SK-N-SH (cell line): ENCODE measurements around the gene HSD11B1. TPM values are rescaled to one million over a fixed set of nuclear protein-coding genes. Genes with fewer than 3 reads are reported as not detected.

Experiments used
- CTCF ChIA-PET: fragments of 300-600, 350-600 bp; formaldehyde crosslinking; extraction: SDS; loops from one replicate; lab custom pipeline; 2021; lab: Yijun Ruan, JAX
- POLR2A ChIA-PET: fragments of 350-600 bp; sonication (Branson Sonifier 250); formaldehyde crosslinking; extraction: SDS; loops from one replicate; lab custom pipeline; 2020; ENCODE audit warnings: antibody characterized with exemption, inconsistent platforms; lab: Yijun Ruan, JAX
- DNase-seq: peaks from one replicate; pipeline ENCODE4 v3.0.0; 2012
- H2AFZ ChIP-seq: fragments of 200-600 bp; sonication (generic); 2 replicates; pipeline ENCODE4 v1.8.1; 2016; ENCODE audit warnings: antibody characterized with exemption, mild to moderate bottlenecking, low read depth
- H3F3A ChIP-seq: fragments of 200-600 bp; sonication (generic); replicated peaks from 2 replicates; pipeline ENCODE3; 2016; ENCODE audit warnings: antibody characterized with exemption, mild to moderate bottlenecking; ENCODE audit not compliant: insufficient read depth
- H3K27ac ChIP-seq, 2 experiments: fragments of 200-500 bp in 1 of 2; fragments of 200-600 bp in 1 of 2; sonication (Bioruptor generic) in 1 of 2; sonication (generic), shearing (Covaris generic) in 1 of 2; 2 replicates each; pipeline versions ENCODE4 v1.5.1 to v1.6.1; 2014 to 2016; ENCODE audit warnings: low read depth in 2 of 2, inconsistent platforms in 1 of 2, low read length in 1 of 2, mild to moderate bottlenecking in 1 of 2, mixed read lengths in 1 of 2
- H3K27me3 ChIP-seq: fragments of 200-600 bp; sonication (generic), shearing (Covaris generic); 2 replicates; pipeline ENCODE4 v1.6.1; 2016; ENCODE audit warnings: mixed run types; ENCODE audit not compliant: insufficient read depth
- H3K36me3 ChIP-seq, 2 experiments: fragments of 200-500 bp in 1 of 2; fragments of 200-600 bp in 1 of 2; sonication (Bioruptor generic) in 1 of 2; sonication (generic) in 1 of 2; replicated peaks in 1 of 2; 2 replicates each; pipeline versions ENCODE3 to v1.5.1; 2014 to 2016; ENCODE audit warnings: low read length in 1 of 2, mild to moderate bottlenecking in 1 of 2; ENCODE audit not compliant: insufficient read depth in 2 of 2, control insufficient read depth in 1 of 2
- H3K4me1 ChIP-seq, 2 experiments: fragments of 200-500 bp in 1 of 2; fragments of 200-600 bp in 1 of 2; sonication (Bioruptor generic) in 1 of 2; sonication (generic), shearing (Covaris generic) in 1 of 2; 2 replicates each; pipeline versions ENCODE4 v1.5.1 to v1.6.1; 2014 to 2016; ENCODE audit warnings: low read depth in 1 of 2, low read length in 1 of 2, mixed run types in 1 of 2; ENCODE audit not compliant: insufficient read depth in 2 of 2, control insufficient read depth in 1 of 2
- H3K4me2 ChIP-seq: fragments of 200-600 bp; sonication (generic), shearing (Covaris generic); 2 replicates; pipeline ENCODE4 v1.6.1; 2017; ENCODE audit warnings: mixed run types
- H3K4me3 ChIP-seq, 2 experiments: fragments of 200-500 bp in 1 of 2; fragments of 200-600 bp in 1 of 2; sonication (Bioruptor generic) in 1 of 2; sonication (generic), shearing (Covaris generic) in 1 of 2; 2 replicates each; pipeline versions ENCODE4 v1.5.1 to v1.8.1; 2014 to 2016; ENCODE audit warnings: low read depth in 2 of 2, inconsistent platforms in 1 of 2, low read length in 1 of 2, mild to moderate bottlenecking in 1 of 2, mixed read lengths in 1 of 2, moderate library complexity in 1 of 2
- H3K79me2 ChIP-seq: fragments of 200-600 bp; sonication (generic); 2 replicates; pipeline ENCODE4 v1.8.1; 2017; ENCODE audit warnings: mild to moderate bottlenecking; ENCODE audit not compliant: insufficient read depth
- H3K9ac ChIP-seq: fragments of 200-600 bp; sonication (generic); 2 replicates; pipeline ENCODE4 v1.6.1; 2017; ENCODE audit warnings: mixed run types
- H3K9me2 ChIP-seq: fragments of 200-600 bp; sonication (generic); 2 replicates; pipeline ENCODE4 v1.6.1; 2017; ENCODE audit warnings: mixed run types
- H3K9me3 ChIP-seq: fragments of 200-600 bp; sonication (generic); 2 replicates; pipeline ENCODE4 v1.6.1; 2017; ENCODE audit warnings: mixed run types, mild to moderate bottlenecking, moderate library complexity
- H4K20me1 ChIP-seq: fragments of 200-600 bp; sonication (generic); 2 replicates; pipeline ENCODE4 v1.6.1; 2017; ENCODE audit warnings: mild to moderate bottlenecking, mixed run types; ENCODE audit not compliant: insufficient read depth
- CHD2 ChIP-seq: fragments of 150-350 bp; IDR thresholded peaks from 2 replicates; pipeline ENCODE4 v1.6.1; 2018; ENCODE audit warnings: low read length; ENCODE audit not compliant: partially characterized antibody
- EP300 ChIP-seq, 2 experiments: IDR thresholded peaks; 2 replicates each; pipeline versions ENCODE4 v1.4.0 to v1.6.1; 2012; ENCODE audit warnings: borderline replicate concordance in 1 of 2, low read depth in 1 of 2, low read length in 1 of 2
- FOSL2 ChIP-seq: IDR thresholded peaks from 2 replicates; pipeline ENCODE4 v1.4.0; 2012; ENCODE audit warnings: low read depth, mild to moderate bottlenecking, moderate library complexity, borderline replicate concordance
- FOXJ3 ChIP-seq: sonication (generic); formaldehyde crosslinking; IDR thresholded peaks from 2 replicates; pipeline ENCODE4 v1.5.1; 2020; ENCODE audit warnings: mild to moderate bottlenecking, missing genetic modification reagents
- JUND ChIP-seq: IDR thresholded peaks from 2 replicates; pipeline ENCODE4 v1.4.0; 2012
- NFIC ChIP-seq: IDR thresholded peaks from 2 replicates; pipeline ENCODE4 v1.4.0; 2012; ENCODE audit warnings: borderline replicate concordance
- NRF1 ChIP-seq: IDR thresholded peaks from 2 replicates; pipeline ENCODE4 v1.6.1; 2012; ENCODE audit warnings: low read depth, mild to moderate bottlenecking, low read length
- RAD21 ChIP-seq: IDR thresholded peaks from 2 replicates; pipeline ENCODE4 v1.6.1; 2012; ENCODE audit warnings: mild to moderate bottlenecking, low read length
- RCOR1 ChIP-seq: fragments of 150-350 bp; IDR thresholded peaks from 2 replicates; pipeline ENCODE4 v1.6.1; 2017; ENCODE audit warnings: antibody characterized with exemption, low read length
- RFX5 ChIP-seq: IDR thresholded peaks from 2 replicates; pipeline ENCODE4 v1.6.1; 2012; ENCODE audit warnings: mild to moderate bottlenecking, improper control_type of control experiment, low read length
- SIN3A ChIP-seq: IDR thresholded peaks from 2 replicates; pipeline ENCODE4 v1.6.1; 2012; ENCODE audit warnings: low read depth, mild to moderate bottlenecking, low read length, moderate library complexity, borderline replicate concordance
- YY1 ChIP-seq: IDR thresholded peaks from 2 replicates; pipeline ENCODE4 v1.4.0; 2012; ENCODE audit warnings: low read depth, mild to moderate bottlenecking
- WGBS: methylation state at CpG from one replicate; pipeline ENCODE4 v1.1.6; 2017; ENCODE audit warnings: low lambda C conversion rate; 5-methylcytosine and 5-hydroxymethylcytosine counted together
- polyA plus RNA-seq, 3 experiments: library from polyadenylated mRNA; depleted of rRNA; stranded (reverse); fragments of >200 nt; gene quantifications; 2 replicates each; pipeline ENCODE4 v1.2.3, GENCODE V29; 2012
- TF ChIP-seq, protein P1 (sequence below): IDR thresholded peaks from 2 replicates; pipeline ENCODE4; 2012
- TF ChIP-seq, protein P2 (sequence below): IDR thresholded peaks from 2 replicates; pipeline ENCODE4 v1.4.0; 2012; ENCODE audit warnings: low read depth
- TF ChIP-seq, protein P3 (sequence below): fragments of 200-600 bp; sonication (generic); IDR thresholded peaks from 2 replicates; pipeline ENCODE4 v1.6.1; 2017; ENCODE audit warnings: antibody characterized with exemption, mild to moderate bottlenecking, moderate library complexity
- TF ChIP-seq, protein P4 (sequence below): IDR thresholded peaks from 2 replicates; pipeline ENCODE4 v1.4.0; 2012; ENCODE audit warnings: low read depth, borderline replicate concordance
- TF ChIP-seq, protein P5 (sequence below): fragments of 150-350 bp; IDR thresholded peaks from 2 replicates; pipeline ENCODE4 v1.6.1; 2016; ENCODE audit warnings: mild to moderate bottlenecking, low read depth, low read length

The HSD11B1 gene
- polyA plus RNA-seq, 1 of the 3 experiments (the other 2 are of a cell fraction) = 0.23 TPM

DNA sequence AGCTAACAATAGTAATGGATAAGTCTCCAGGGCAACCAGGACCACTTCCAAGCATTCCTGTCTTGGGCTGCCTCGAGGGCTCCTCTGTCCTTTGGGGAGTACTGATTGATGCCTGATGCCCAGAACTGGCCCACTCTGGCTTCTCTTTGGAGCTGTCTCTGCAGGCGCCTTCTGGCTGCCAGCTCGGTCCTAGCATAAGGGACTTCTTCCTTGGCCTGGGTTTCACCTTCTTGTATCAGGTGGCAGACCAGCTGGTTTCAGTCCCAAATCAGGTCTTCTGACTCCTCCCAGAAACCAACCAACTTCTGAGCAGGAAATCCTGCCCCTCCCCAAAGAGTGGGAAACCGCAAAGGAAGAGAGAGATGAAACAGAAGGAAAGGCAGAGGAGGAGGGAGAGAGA lies 18.8 kb upstream of the HSD11B1 start:
- no peaks in the 10 kb centered on the region for H4K20me1 ChIP-seq
- peaks cover 26% of the 10 kb centered on the region for H3F3A ChIP-seq
- no peak for DNase-seq
- H2AFZ ChIP-seq = no peak overlapping the region
- no peak overlapping the region for H3K27ac ChIP-seq
- H3K36me3 ChIP-seq = no peaks in the 10 kb centered on the region
- H3K9ac ChIP-seq = no peak overlapping the region
- H3K4me2 ChIP-seq = no peak overlapping the region
- peaks cover 12 to 20% of the 10 kb centered on the region in 2 experiments for H3K4me1 ChIP-seq
- no peaks in the 10 kb centered on the region for H3K27me3 ChIP-seq
- H3K9me2 ChIP-seq = no peaks in the 10 kb centered on the region
- no peak overlapping the region for H3K4me3 ChIP-seq
- POLR2A ChIA-PET = no interaction called here
- H3K9me3 ChIP-seq = no peaks in the 10 kb centered on the region
- TF ChIP-seq SIN3A (no peak), NRF1 (no peak), FOXJ3 (no peak), RAD21 (no peak), CHD2 (no peak), EP300 (IDR thresholded peaks at IDR 0.05; ENCODE audit: borderline replicate concordance in 1 of 2, low read depth in 1 of 2, low read length in 1 of 2) (no peak), FOSL2 (no peak), JUND (no peak), NFIC (no peak), YY1 (no peak), RCOR1 (no peak), RFX5 (no peak)
- TF ChIP-seq, protein P1, sequence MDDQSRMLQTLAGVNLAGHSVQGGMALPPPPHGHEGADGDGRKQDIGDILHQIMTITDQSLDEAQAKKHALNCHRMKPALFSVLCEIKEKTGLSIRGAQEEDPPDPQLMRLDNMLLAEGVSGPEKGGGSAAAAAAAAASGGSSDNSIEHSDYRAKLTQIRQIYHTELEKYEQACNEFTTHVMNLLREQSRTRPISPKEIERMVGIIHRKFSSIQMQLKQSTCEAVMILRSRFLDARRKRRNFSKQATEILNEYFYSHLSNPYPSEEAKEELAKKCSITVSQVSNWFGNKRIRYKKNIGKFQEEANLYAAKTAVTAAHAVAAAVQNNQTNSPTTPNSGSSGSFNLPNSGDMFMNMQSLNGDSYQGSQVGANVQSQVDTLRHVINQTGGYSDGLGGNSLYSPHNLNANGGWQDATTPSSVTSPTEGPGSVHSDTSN = no peak
- TF ChIP-seq, protein P2, sequence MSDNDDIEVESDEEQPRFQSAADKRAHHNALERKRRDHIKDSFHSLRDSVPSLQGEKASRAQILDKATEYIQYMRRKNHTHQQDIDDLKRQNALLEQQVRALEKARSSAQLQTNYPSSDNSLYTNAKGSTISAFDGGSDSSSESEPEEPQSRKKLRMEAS = no peak
- TF ChIP-seq, protein P3, sequence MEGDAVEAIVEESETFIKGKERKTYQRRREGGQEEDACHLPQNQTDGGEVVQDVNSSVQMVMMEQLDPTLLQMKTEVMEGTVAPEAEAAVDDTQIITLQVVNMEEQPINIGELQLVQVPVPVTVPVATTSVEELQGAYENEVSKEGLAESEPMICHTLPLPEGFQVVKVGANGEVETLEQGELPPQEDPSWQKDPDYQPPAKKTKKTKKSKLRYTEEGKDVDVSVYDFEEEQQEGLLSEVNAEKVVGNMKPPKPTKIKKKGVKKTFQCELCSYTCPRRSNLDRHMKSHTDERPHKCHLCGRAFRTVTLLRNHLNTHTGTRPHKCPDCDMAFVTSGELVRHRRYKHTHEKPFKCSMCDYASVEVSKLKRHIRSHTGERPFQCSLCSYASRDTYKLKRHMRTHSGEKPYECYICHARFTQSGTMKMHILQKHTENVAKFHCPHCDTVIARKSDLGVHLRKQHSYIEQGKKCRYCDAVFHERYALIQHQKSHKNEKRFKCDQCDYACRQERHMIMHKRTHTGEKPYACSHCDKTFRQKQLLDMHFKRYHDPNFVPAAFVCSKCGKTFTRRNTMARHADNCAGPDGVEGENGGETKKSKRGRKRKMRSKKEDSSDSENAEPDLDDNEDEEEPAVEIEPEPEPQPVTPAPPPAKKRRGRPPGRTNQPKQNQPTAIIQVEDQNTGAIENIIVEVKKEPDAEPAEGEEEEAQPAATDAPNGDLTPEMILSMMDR = no peak
- TF ChIP-seq, protein P4, sequence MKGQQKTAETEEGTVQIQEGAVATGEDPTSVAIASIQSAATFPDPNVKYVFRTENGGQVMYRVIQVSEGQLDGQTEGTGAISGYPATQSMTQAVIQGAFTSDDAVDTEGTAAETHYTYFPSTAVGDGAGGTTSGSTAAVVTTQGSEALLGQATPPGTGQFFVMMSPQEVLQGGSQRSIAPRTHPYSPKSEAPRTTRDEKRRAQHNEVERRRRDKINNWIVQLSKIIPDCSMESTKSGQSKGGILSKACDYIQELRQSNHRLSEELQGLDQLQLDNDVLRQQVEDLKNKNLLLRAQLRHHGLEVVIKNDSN = no peak
- TF ChIP-seq, protein P5, sequence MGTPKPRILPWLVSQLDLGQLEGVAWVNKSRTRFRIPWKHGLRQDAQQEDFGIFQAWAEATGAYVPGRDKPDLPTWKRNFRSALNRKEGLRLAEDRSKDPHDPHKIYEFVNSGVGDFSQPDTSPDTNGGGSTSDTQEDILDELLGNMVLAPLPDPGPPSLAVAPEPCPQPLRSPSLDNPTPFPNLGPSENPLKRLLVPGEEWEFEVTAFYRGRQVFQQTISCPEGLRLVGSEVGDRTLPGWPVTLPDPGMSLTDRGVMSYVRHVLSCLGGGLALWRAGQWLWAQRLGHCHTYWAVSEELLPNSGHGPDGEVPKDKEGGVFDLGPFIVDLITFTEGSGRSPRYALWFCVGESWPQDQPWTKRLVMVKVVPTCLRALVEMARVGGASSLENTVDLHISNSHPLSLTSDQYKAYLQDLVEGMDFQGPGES = no peak
- CTCF ChIA-PET = interaction anchor here (0.6 to 1.1 kb wide), 4 partner anchors 12 to 79 kb away, joined by 3 read pairs; no protein-coding TSS in a partner anchor
- WGBS = 75% methylated on average over 4 of the region's 4 CpGs
- no peaks in the 10 kb centered on the region for H3K79me2 ChIP-seq
